Cardiac muscle cell (in vitro differentiated cells and primary cell): ENCODE data around the gene HMCES. TPM values are rescaled to one million over a fixed set of nuclear protein-coding genes. Genes with fewer than 3 reads are reported as not detected.

Experiments
- DNase-seq, 2 donors: peaks; one replicate each; pipeline versions ENCODE4 v3.0.0 to v3.0.0-alpha.2; 2010 to 2017; ENCODE audit warnings: low read depth in 1 of 2, low spot score in 1 of 2
- H3K27ac ChIP-seq: fragments of 200-600 bp; sonication (generic); 2 replicates; pipeline ENCODE4 v1.5.1; 2016
- H3K27me3 ChIP-seq: fragments of 200-600 bp; sonication (generic); 2 replicates; pipeline ENCODE4 v1.6.0; 2016; ENCODE audit warnings: control low read depth
- H3K36me3 ChIP-seq: fragments of 200-600 bp; sonication (generic); 2 replicates; pipeline ENCODE4 v1.5.1; 2016; ENCODE audit warnings: control low read depth
- H3K4me1 ChIP-seq: fragments of 200-600 bp; sonication (generic); 2 replicates; pipeline ENCODE4 v1.8.1; 2017; ENCODE audit warnings: low read depth, mild to moderate bottlenecking, mixed run types
- H3K4me3 ChIP-seq: fragments of 200-600 bp; sonication (generic); 2 replicates; pipeline ENCODE4 v1.5.1; 2016; ENCODE audit warnings: mild to moderate bottlenecking
- H3K9me3 ChIP-seq: fragments of 200-600 bp; sonication (generic); 2 replicates; pipeline ENCODE4 v1.5.1; 2017; ENCODE audit warnings: low read depth, mild to moderate bottlenecking, control low read depth
- CTCF ChIP-seq: IDR thresholded peaks from 2 replicates; pipeline ENCODE4 v1.5.1; 2012; ENCODE audit warnings: low read depth, mild to moderate bottlenecking, low read length
- polyA plus RNA-seq: library from polyadenylated mRNA; unstranded; fragments of >200 nt; fragmentation: Nextera tagmentation; extraction: Ambion mirVana; gene quantifications from 2 replicates; pipeline ENCODE4 v1.2.1, GENCODE V29; 2016
- total RNA-seq: library from RNA; depleted of rRNA; stranded (reverse); fragments of >200 nt; gene quantifications from 2 replicates; pipeline ENCODE4 v1.2.3, GENCODE V29; 2016

The HMCES gene
- total and polyA plus RNA-seq, 2 experiments from 2014 or later = 50.9 to 53.0 TPM

- DNase-seq = no peak
- H3K36me3 ChIP-seq = no peaks in the 10 kb centered on the region
- H3K27me3 ChIP-seq = no peaks in the 10 kb centered on the region
- no peaks in the 10 kb centered on the region for H3K9me3 ChIP-seq
- H3K4me3 ChIP-seq = no peak overlapping the region
- H3K4me1 ChIP-seq = no peaks in the 10 kb centered on the region
- H3K27ac ChIP-seq = no peak overlapping the region
- no peak for TF ChIP-seq CTCF
Observed at GRCh38 chr3:129326138-129326537, 47.5 kb downstream of the HMCES start.

GRCh38 chr3:129326595-129326994, 47.9 kb downstream of the HMCES start:
- Histone ChIP-seq H3K27ac (no peak overlapping the region), H3K36me3 (no peaks in the 10 kb centered on the region), H3K27me3 (no peaks in the 10 kb centered on the region), H3K4me1 (no peaks in the 10 kb centered on the region), H3K9me3 (no peaks in the 10 kb centered on the region), H3K4me3 (no peak overlapping the region)
- no peak for DNase-seq
- TF ChIP-seq CTCF = no peak

GRCh38 chr3:129327510-129327909, 48.8 kb downstream of the HMCES start:
- H3K27ac ChIP-seq = no peak overlapping the region
- H3K9me3 ChIP-seq = no peaks in the 10 kb centered on the region
- DNase-seq = no peak
- no peak overlapping the region for H3K4me3 ChIP-seq
- no peak for TF ChIP-seq CTCF
- no peaks in the 10 kb centered on the region for H3K4me1 ChIP-seq
- H3K36me3 ChIP-seq = no peaks in the 10 kb centered on the region
- H3K27me3 ChIP-seq = no peaks in the 10 kb centered on the region

- TF ChIP-seq CTCF = no peak
- Histone ChIP-seq H3K9me3 (no peaks in the 10 kb centered on the region), H3K36me3 (no peaks in the 10 kb centered on the region), H3K27me3 (no peaks in the 10 kb centered on the region), H3K27ac (no peak overlapping the region), H3K4me3 (no peak overlapping the region), H3K4me1 (peaks cover 5% of the 10 kb centered on the region)
- no peak for DNase-seq
Observed at GRCh38 chr3:129329858-129330257, 51.2 kb downstream of the HMCES start.

- Histone ChIP-seq H3K4me1 (peaks cover 5% of the 10 kb centered on the region), H3K9me3 (no peaks in the 10 kb centered on the region), H3K27me3 (no peaks in the 10 kb centered on the region), H3K27ac (no peak overlapping the region), H3K4me3 (no peak overlapping the region), H3K36me3 (no peaks in the 10 kb centered on the region)
- no peak for DNase-seq
- no peak for TF ChIP-seq CTCF
Observed at GRCh38 chr3:129330409-129330808, 51.7 kb downstream of the HMCES start.

GRCh38 chr3:129333891-129334290, 55.2 kb downstream of the HMCES start:
- Histone ChIP-seq H3K27me3 (no peaks in the 10 kb centered on the region), H3K36me3 (no peaks in the 10 kb centered on the region), H3K9me3 (no peaks in the 10 kb centered on the region), H3K4me3 (no peak overlapping the region), H3K27ac (no peak overlapping the region), H3K4me1 (peaks cover 5% of the 10 kb centered on the region)
- no peak for DNase-seq
- TF ChIP-seq CTCF = no peak
